ENCODE data around the gene SGF29. TPM values are rescaled to one million over a fixed set of nuclear protein-coding genes. Genes with fewer than 3 reads are reported as not detected.
"Not testable (repeated sequence)": the region's sequence is repeated elsewhere in the genome, so short reads cannot be mapped to it uniquely, and the experiment has no call there.

Gene SGF29
- total and polyA plus RNA-seq, 2 of the 4 experiments (the other 2 are of a cell fraction) = 4.3 to 7.7 TPM

- TF ChIP-seq CTCF (conservative IDR thresholded peaks at IDR 0.05; ENCODE audit: low read depth, low read length) (no peak), CHD1 (IDR thresholded peaks at IDR 0.05; ENCODE audit: low read depth, low read length) (no peak), FOS (IDR thresholded peaks at IDR 0.05; ENCODE audit: low read depth, low read length) (no peak)
These were observed 53.5 kb downstream of the SGF29 start (continued) for GRCh38 chr16:28607116-28607623.

GRCh38 chr16:28607681-28608495, 54.2 kb downstream of the SGF29 start:
- H3K9me1 ChIP-seq (ENCODE audit: insufficient read depth, low read length); H2AK5ac ChIP-seq (ENCODE audit: low read depth, low read length); H3K14ac ChIP-seq (replicated peaks; ENCODE audit: low read depth, low read length); DNase-seq; H2AFZ ChIP-seq (replicated peaks; ENCODE audit: low read length, poor library complexity); POLR2A ChIA-PET (ENCODE audit: unreplicated experiment); H3K4me2 ChIP-seq (ENCODE audit: low read depth, low read length); H3K4me1 ChIP-seq (ENCODE audit: control insufficient read depth, insufficient read depth, low read length); CTCF ChIA-PET; H3K9me3 ChIP-seq (ENCODE audit: control insufficient read depth, insufficient read depth, low read length); dilution Hi-C loops (cut with HindIII; ENCODE audit: low sequenced_read_pairs, unreplicated experiment); H4K91ac ChIP-seq (ENCODE audit: insufficient read depth, low read depth, low read length); H4K8ac ChIP-seq (ENCODE audit: low read depth in 2 of 2, low read length in 2 of 2); H3K79me1 ChIP-seq (ENCODE audit: low read depth in 1 of 2, low read length in 2 of 2); H4K20me1 ChIP-seq (ENCODE audit: insufficient read depth, low read length); H3K9ac ChIP-seq (ENCODE audit: low read depth, low read length); H2BK15ac ChIP-seq (ENCODE audit: low read depth, low read length); ATAC-seq (ENCODE audit: low read depth); H3K4me3 ChIP-seq (ENCODE audit: insufficient read depth, low read depth, low read length); H2BK120ac ChIP-seq (ENCODE audit: low read depth, low read length); BruUV-seq (replicated peaks); H3K18ac ChIP-seq (ENCODE audit: low read depth, low read length); H3K56ac ChIP-seq (ENCODE audit: extremely low read depth, insufficient read depth, low read length); H3K4ac ChIP-seq (ENCODE audit: low read depth, low read length); H3K27ac ChIP-seq (ENCODE audit: insufficient read depth, low read length); H4K5ac ChIP-seq (ENCODE audit: low read depth, low read length); intact Hi-C loops (cut with micrococcal nuclease); H2BK20ac ChIP-seq (ENCODE audit: low read depth, low read length); H2AK9ac ChIP-seq (replicated peaks; ENCODE audit: low read depth, low read length, poor library complexity); H2BK5ac ChIP-seq (ENCODE audit: low read depth, low read length, poor library complexity, severe bottlenecking); H3K23ac ChIP-seq (ENCODE audit: low read depth, low read length); H3K36me3 ChIP-seq (ENCODE audit: control insufficient read depth, insufficient read depth, low read length): not testable (repeated sequence)
- in situ Hi-C loops (cut with MboI; ENCODE audit: low sequenced_read_pairs) = loop anchor here (10.0 kb wide), 1 partner anchor 313 kb away; the partner anchor contains the start of gene SBK1
- peaks cover 42% of the 10 kb centered on the region for H3K27me3 ChIP-seq (ENCODE audit: control insufficient read depth, insufficient read depth, low read length)
- WGBS, 2 experiments (ENCODE audit: extremely low coverage in 2 of 2, insufficient read length in 1 of 2) = no CpG with 5 or more reads among the region's 10 CpGs

GRCh38 chr16:28608496-28608808, 54.7 kb downstream of the SGF29 start:
- H3K4me1 ChIP-seq (ENCODE audit: control insufficient read depth, insufficient read depth, low read length); H4K91ac ChIP-seq (ENCODE audit: insufficient read depth, low read depth, low read length); H4K8ac ChIP-seq (ENCODE audit: low read depth in 2 of 2, low read length in 2 of 2); H2AFZ ChIP-seq (replicated peaks; ENCODE audit: low read length, poor library complexity); H2BK120ac ChIP-seq (ENCODE audit: low read depth, low read length); intact Hi-C loops (cut with micrococcal nuclease); H3K4me3 ChIP-seq (ENCODE audit: insufficient read depth, low read depth, low read length); CTCF ChIA-PET; H3K36me3 ChIP-seq (ENCODE audit: control insufficient read depth, insufficient read depth, low read length); H2AK9ac ChIP-seq (replicated peaks; ENCODE audit: low read depth, low read length, poor library complexity); H4K5ac ChIP-seq (ENCODE audit: low read depth, low read length); H3K56ac ChIP-seq (ENCODE audit: extremely low read depth, insufficient read depth, low read length); H2BK15ac ChIP-seq (ENCODE audit: low read depth, low read length); DNase-seq; POLR2A ChIA-PET (ENCODE audit: unreplicated experiment); H3K4ac ChIP-seq (ENCODE audit: low read depth, low read length); H2BK20ac ChIP-seq (ENCODE audit: low read depth, low read length); dilution Hi-C loops (cut with HindIII; ENCODE audit: low sequenced_read_pairs, unreplicated experiment); H2BK5ac ChIP-seq (ENCODE audit: low read depth, low read length, poor library complexity, severe bottlenecking); H3K23ac ChIP-seq (ENCODE audit: low read depth, low read length); ATAC-seq (ENCODE audit: low read depth); BruUV-seq (replicated peaks); H3K14ac ChIP-seq (replicated peaks; ENCODE audit: low read depth, low read length); H3K18ac ChIP-seq (ENCODE audit: low read depth, low read length); H4K20me1 ChIP-seq (ENCODE audit: insufficient read depth, low read length); H3K9me3 ChIP-seq (ENCODE audit: control insufficient read depth, insufficient read depth, low read length); H3K4me2 ChIP-seq (ENCODE audit: low read depth, low read length); H3K9ac ChIP-seq (ENCODE audit: low read depth, low read length); H3K79me1 ChIP-seq (ENCODE audit: low read depth in 1 of 2, low read length in 2 of 2); H3K9me1 ChIP-seq (ENCODE audit: insufficient read depth, low read length); H2AK5ac ChIP-seq (ENCODE audit: low read depth, low read length); H3K27ac ChIP-seq (ENCODE audit: insufficient read depth, low read length): not testable (repeated sequence)
- H3K27me3 ChIP-seq (ENCODE audit: control insufficient read depth, insufficient read depth, low read length) = peaks cover 37% of the 10 kb centered on the region
- in situ Hi-C loops (cut with MboI; ENCODE audit: low sequenced_read_pairs) = loop anchor here (10.0 kb wide), 1 partner anchor 314 kb away; the partner anchor contains the start of gene SBK1
- WGBS, 2 experiments (ENCODE audit: extremely low coverage in 2 of 2, insufficient read length in 1 of 2) = no CpG with 5 or more reads among the region's 7 CpGs

All from IMR-90 (cell line).